ENCODE results near the gene ARAP1. TPM values are rescaled to one million over a fixed set of nuclear protein-coding genes. Genes with fewer than 3 reads are reported as not detected.
A peak's percentile ranks its signal among the peaks of the same experiment; 100 is the strongest.

ARAP1 gene
- total and polyA plus RNA-seq, 10 donors: 76.7 to 365 (median 270) TPM

DNA sequence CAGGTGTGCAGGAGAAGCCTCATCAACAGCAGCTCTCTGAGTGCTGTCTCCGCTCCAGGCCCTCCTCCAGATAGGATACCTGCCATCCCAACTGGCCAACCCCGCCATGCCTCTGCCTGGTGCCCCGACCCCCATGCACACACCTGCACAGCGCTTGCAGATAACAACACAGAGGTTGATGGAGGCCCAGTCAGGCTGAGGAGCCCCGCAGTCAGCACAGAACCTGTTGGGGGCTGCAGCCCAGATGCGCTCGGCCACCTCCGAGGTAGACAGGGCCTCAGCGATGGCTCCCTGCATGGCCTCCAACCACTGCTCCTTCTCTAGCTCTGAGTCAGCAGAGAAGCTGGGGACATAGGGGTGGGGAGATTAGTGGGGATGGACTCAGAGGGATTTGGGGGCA lies 45.2 kb downstream of the ARAP1 start:
- H3K4me3 ChIP-seq: no peak overlapping the region
- intact Hi-C loops (cut with DNase I; ENCODE audit: low total_unique reads): no loop called here
- H3K36me3 ChIP-seq: peaks cover 0 to 100% (median 95%) of the 10 kb centered on the region in 6 donors
- 95 to 99% (median 97%) methylated on average over 8 to 9 of the region's 9 CpGs for WGBS, 5 donors
- TF ChIP-seq POLR2AphosphoS5 (IDR thresholded peaks at IDR 0.05): peak in 1 of 3 donors; percentile 52
- TF ChIP-seq, protein P1, sequence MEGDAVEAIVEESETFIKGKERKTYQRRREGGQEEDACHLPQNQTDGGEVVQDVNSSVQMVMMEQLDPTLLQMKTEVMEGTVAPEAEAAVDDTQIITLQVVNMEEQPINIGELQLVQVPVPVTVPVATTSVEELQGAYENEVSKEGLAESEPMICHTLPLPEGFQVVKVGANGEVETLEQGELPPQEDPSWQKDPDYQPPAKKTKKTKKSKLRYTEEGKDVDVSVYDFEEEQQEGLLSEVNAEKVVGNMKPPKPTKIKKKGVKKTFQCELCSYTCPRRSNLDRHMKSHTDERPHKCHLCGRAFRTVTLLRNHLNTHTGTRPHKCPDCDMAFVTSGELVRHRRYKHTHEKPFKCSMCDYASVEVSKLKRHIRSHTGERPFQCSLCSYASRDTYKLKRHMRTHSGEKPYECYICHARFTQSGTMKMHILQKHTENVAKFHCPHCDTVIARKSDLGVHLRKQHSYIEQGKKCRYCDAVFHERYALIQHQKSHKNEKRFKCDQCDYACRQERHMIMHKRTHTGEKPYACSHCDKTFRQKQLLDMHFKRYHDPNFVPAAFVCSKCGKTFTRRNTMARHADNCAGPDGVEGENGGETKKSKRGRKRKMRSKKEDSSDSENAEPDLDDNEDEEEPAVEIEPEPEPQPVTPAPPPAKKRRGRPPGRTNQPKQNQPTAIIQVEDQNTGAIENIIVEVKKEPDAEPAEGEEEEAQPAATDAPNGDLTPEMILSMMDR (IDR thresholded peaks at IDR 0.05 in 8 of 11, conservative IDR thresholded peaks at IDR 0.05 in 3 of 11): no peak
- H3K27me3 ChIP-seq (replicated peaks in 1 of 7): no peaks in the 10 kb centered on the region
- peaks cover 0 to 65% (median 12%) of the 10 kb centered on the region in 6 donors for H3K4me1 ChIP-seq
- H3K9me3 ChIP-seq: no peaks in the 10 kb centered on the region
- peak overlapping the region in 1 of 8 donors; percentile 8 for H3K27ac ChIP-seq
- DNase-seq: no peak

DNA sequence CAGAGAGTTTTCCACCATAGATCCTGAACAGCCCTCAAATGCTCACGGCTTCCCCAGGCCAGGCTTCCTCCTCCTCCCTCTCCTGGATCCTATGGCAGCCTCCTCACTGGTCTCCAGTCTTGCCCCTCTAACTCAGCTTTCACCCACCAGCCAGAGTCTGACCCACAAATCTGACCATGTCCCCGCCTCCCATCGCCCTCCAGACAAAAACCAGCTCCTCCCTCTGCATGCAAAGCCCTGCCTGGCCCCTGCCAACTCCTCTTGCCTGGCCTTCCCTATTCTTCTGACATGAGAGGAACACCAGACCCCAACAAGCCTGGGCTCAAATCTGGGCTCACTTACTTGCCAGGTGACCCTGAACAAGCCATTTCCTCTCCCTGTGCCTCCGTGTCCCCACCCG lies 45.6 kb downstream of the ARAP1 start:
- 82 to 89% (median 85%) methylated on average over 5 of the region's 5 CpGs for WGBS, 5 donors
- H3K27ac ChIP-seq: peak overlapping the region in 3 of 8 donors; percentile 0 to 11 (median 8)
- H3K27me3 ChIP-seq (replicated peaks in 1 of 7): no peaks in the 10 kb centered on the region
- peaks cover 0 to 100% (median 98%) of the 10 kb centered on the region in 6 donors for H3K36me3 ChIP-seq
- no peak for DNase-seq
- peaks cover 0 to 65% (median 9%) of the 10 kb centered on the region in 6 donors for H3K4me1 ChIP-seq
- no peak overlapping the region for H3K4me3 ChIP-seq
- intact Hi-C loops (cut with DNase I; ENCODE audit: low total_unique reads): no loop called here
- H3K9me3 ChIP-seq: no peaks in the 10 kb centered on the region
- TF ChIP-seq, protein P1 (IDR thresholded peaks at IDR 0.05 in 8 of 11, conservative IDR thresholded peaks at IDR 0.05 in 3 of 11): no peak
- TF ChIP-seq POLR2A (IDR thresholded peaks at IDR 0.05) (no peak), POLR2AphosphoS5 (IDR thresholded peaks at IDR 0.05) (no peak)

DNA sequence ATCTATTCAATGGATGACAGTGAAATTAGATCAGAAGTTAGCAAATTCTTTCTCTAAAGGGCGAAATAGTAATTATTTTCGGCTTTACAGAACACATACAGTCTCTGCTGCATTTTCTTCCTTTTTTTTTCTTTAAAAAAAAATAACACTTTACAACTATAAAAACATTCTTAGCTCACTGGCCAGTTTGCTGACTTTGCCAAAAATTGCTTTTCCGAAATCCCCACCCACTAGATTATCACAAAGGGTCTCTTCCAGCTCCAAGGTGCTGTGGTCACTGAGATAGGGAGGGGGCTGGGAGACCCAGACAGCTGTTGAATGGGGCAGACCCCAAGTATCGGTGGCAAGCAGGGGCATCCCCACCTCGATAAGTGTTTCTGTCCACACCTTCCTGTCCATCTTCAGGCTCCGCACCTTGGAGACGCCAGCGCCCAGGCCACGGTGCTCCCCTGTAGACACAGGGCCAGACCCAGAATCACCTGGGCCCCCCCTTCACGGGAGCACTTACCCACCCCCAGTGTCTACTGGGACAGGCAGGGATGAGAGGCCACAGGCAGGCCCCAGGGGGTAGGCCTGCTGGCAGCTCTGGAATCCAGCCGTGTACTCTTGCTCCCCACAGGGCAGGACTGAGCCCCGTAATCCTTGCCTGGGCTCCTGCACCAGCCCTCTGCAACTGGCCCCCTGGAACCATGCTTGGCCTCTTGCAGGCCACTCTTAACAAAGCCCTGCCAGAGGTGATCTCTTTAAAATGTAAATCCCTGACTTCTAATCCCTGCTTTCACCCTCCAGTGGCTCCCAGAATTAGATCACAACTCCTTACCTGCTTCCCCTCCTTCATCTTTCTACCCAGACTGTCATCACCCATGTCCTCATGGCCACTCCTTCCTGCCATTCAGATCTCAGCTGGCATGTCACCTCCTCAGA lies 46.5 kb downstream of the ARAP1 start:
- TF ChIP-seq, protein P1 (IDR thresholded peaks at IDR 0.05 in 8 of 11, conservative IDR thresholded peaks at IDR 0.05 in 3 of 11): no peak
- peak in 2 of 3 donors; percentile 4 to 47 for TF ChIP-seq POLR2AphosphoS5 (IDR thresholded peaks at IDR 0.05)
- Histone ChIP-seq H3K27me3 (replicated peaks in 1 of 7) (no peaks in the 10 kb centered on the region), H3K27ac (peak overlapping the region in 3 of 8 donors; percentile 0 to 57 (median 11)), H3K4me3 (no peak overlapping the region), H3K4me1 (peaks cover 0 to 61% (median 5%) of the 10 kb centered on the region in 6 donors), H3K9me3 (no peaks in the 10 kb centered on the region), H3K36me3 (peaks cover 0 to 100% (median 98%) of the 10 kb centered on the region in 6 donors)
- intact Hi-C loops (cut with DNase I; ENCODE audit: low total_unique reads): no loop called here
- no peak for DNase-seq
- WGBS, 5 donors: 89 to 93% (median 91%) methylated on average over 10 to 12 of the region's 12 CpGs

DNA sequence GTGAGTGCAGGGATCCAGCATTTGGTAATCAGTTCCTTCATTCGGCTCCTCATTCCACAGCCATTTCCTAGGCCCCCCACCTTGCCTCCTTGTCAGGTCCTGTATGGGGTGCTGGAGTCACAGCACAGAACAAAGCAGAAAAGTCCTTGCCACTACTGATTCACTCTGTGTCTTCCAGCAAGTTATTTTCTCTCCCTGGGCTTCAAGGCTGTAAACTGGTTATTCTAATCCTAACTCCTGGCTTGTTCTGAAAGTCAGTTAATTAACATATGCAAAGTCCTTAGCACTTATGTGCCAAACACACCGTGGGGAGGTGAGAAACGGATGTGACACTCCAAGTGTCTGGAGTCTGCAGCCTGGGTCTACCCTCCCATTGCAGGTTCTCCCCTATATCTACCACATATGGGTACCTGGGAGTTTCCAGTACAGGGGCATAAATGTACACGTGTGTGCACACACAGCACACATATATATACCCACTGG lies 47.4 kb downstream of the ARAP1 start:
- H3K36me3 ChIP-seq: peaks cover 0 to 100% (median 98%) of the 10 kb centered on the region in 6 donors
- DNase-seq: no peak
- H3K4me1 ChIP-seq: peaks cover 0 to 57% (median 3%) of the 10 kb centered on the region in 6 donors
- intact Hi-C loops (cut with DNase I; ENCODE audit: low total_unique reads): no loop called here
- WGBS, 5 donors: 63 to 85% (median 72%) methylated on average over 4 of the region's 4 CpGs
- peak overlapping the region in 4 of 8 donors; percentile 45 to 69 (median 60) for H3K27ac ChIP-seq
- H3K4me3 ChIP-seq: no peak overlapping the region
- no peaks in the 10 kb centered on the region for H3K9me3 ChIP-seq
- no peaks in the 10 kb centered on the region for H3K27me3 ChIP-seq (replicated peaks in 1 of 7)
- no peak for TF ChIP-seq POLR2A (IDR thresholded peaks at IDR 0.05)
- TF ChIP-seq POLR2AphosphoS5 (IDR thresholded peaks at IDR 0.05): no peak
- TF ChIP-seq, protein P1 (IDR thresholded peaks at IDR 0.05 in 8 of 11, conservative IDR thresholded peaks at IDR 0.05 in 3 of 11): no peak

Data from spleen (tissue), 11 donors.